Stimulated activated CD4-positive, alpha-beta T cell treated with anti-CD3 and anti-CD28 coated beads, Interleukin-1b, Interleukin-23, amount 100 ng/mL, for 4 hours (primary cell): ENCODE measurements around the gene TLE5.
"Not testable (repeated sequence)": the region's sequence is repeated elsewhere in the genome, so short reads cannot be mapped to it uniquely, and the experiment has no call there.

ENCODE experiments used
- DNase-seq, 2 donors: peaks; one replicate each; pipeline ENCODE4 v3.0.0-alpha.2; 2020; ENCODE audit warnings: low read depth in 2 of 2

TLE5 gene

GRCh38 chr19:3096267-3096901, 34.1 kb upstream of the TLE5 start:
- no peak for DNase-seq

- DNase-seq, result peak; percentile 43 to 62
These were observed 33.3 kb upstream of the TLE5 start for GRCh38 chr19:3095441-3096191.

GRCh38 chr19:3094601-3095440, 32.5 kb upstream of the TLE5 start:
- DNase-seq, result peak in 1 of 2 donors; percentile 22

GRCh38 chr19:3089299-3089855, 27.1 kb upstream of the TLE5 start:
- DNase-seq, result not testable (repeated sequence)

- DNase-seq, result no peak
These were observed 25.5 kb upstream of the TLE5 start for GRCh38 chr19:3087769-3088168.

- no peak for DNase-seq
These were observed 22.6 kb upstream of the TLE5 start for GRCh38 chr19:3084943-3085342.

- DNase-seq, result no peak
These were observed 21.7 kb upstream of the TLE5 start for GRCh38 chr19:3083964-3084363.

GRCh38 chr19:3082331-3082730, 20.0 kb upstream of the TLE5 start:
- DNase-seq, result no peak

GRCh38 chr19:3080286-3080685, 18.0 kb upstream of the TLE5 start:
- no peak for DNase-seq

GRCh38 chr19:3079578-3079977, 17.3 kb upstream of the TLE5 start:
- DNase-seq, result no peak

- DNase-seq, result peak; percentile 77 to 82
These were observed 13.5 kb upstream of the TLE5 start for GRCh38 chr19:3075605-3076431.

- no peak for DNase-seq
These were observed 11.8 kb upstream of the TLE5 start for GRCh38 chr19:3073931-3074595.

- no peak for DNase-seq
These were observed 10.9 kb upstream of the TLE5 start for GRCh38 chr19:3073159-3073563.

GRCh38 chr19:3071768-3072167, 9.5 kb upstream of the TLE5 start:
- DNase-seq, result no peak

- DNase-seq, result no peak
These were observed 5.8 kb upstream of the TLE5 start for GRCh38 chr19:3068071-3068470.

GRCh38 chr19:3067563-3067962, 5.3 kb upstream of the TLE5 start:
- DNase-seq, result no peak

GRCh38 chr19:3066482-3067049, 4.3 kb upstream of the TLE5 start:
- no peak for DNase-seq

GRCh38 chr19:3065675-3066357, 3.5 kb upstream of the TLE5 start:
- DNase-seq, result no peak

GRCh38 chr19:3064011-3064330, 1.7 kb upstream of the TLE5 start:
- DNase-seq, result no peak
